ENCODE measurements around the gene ABHD11. TPM values are rescaled to one million over a fixed set of nuclear protein-coding genes. Genes with fewer than 3 reads are reported as not detected.

The ABHD11 gene
- total and polyA plus RNA-seq, 9 of the 15 experiments (the other 6 are each of a cell fraction or from before 2014, with no cell fraction given): 7.7 to 44.2 (median 18.9) TPM

- TF ChIP-seq ZNF740 (CRISPR knock-in tag; IDR thresholded peaks at IDR 0.05) (peak; percentile 59; the same call in 1 of the 2 replicates), ZNF740 (tag; IDR thresholded peaks at IDR 0.05) (no peak), MYC (IDR thresholded peaks at IDR 0.05; ENCODE audit: low read depth, low read length) (peak; percentile 34; the same call in 1 of the 2 replicates), MYC (CRISPR knock-in tag; IDR thresholded peaks at IDR 0.05; ENCODE audit: borderline replicate concordance, low read depth) (no peak), EGR1 (conservative IDR thresholded peaks at IDR 0.05) (0 out of 2 replicates have a peak, but pooled peaks have one; percentile 3), IRF1 (CRISPR knock-in tag; IDR thresholded peaks at IDR 0.05; ENCODE audit: borderline replicate concordance) (no peak), ZFPM2 (CRISPR knock-in tag; IDR thresholded peaks at IDR 0.05) (0 out of 2 replicates have a peak, but pooled peaks have one; percentile 22), RERE (CRISPR knock-in tag; IDR thresholded peaks at IDR 0.05; ENCODE audit: borderline replicate concordance) (peak; percentile 88; the same call in 1 of the 2 replicates), PHF8 (IDR thresholded peaks at IDR 0.05; ENCODE audit: borderline replicate concordance, low read length) (peak; percentile 78; the same call in 1 of the 2 replicates), ETV1 (tag; conservative IDR thresholded peaks at IDR 0.05; ENCODE audit: low read depth) (no peak), HMGN3 (IDR thresholded peaks at IDR 0.05; ENCODE audit: borderline replicate concordance, extremely low read depth, insufficient read length, low read depth, low read length) (peak; percentile 57), CREB1 (IDR thresholded peaks at IDR 0.05) (no peak), CREB1 (CRISPR knock-in tag; IDR thresholded peaks at IDR 0.05) (0 out of 2 replicates have a peak, but pooled peaks have one; percentile 16), MNT (conservative IDR thresholded peaks at IDR 0.05) (peak in 1 of 2 experiments; percentile 37; a peak in 2 of 4 replicates), YY1 (IDR thresholded peaks at IDR 0.05; ENCODE audit: borderline replicate concordance in 1 of 3, control insufficient read depth in 1 of 3, extremely low read depth in 1 of 3, insufficient read depth in 3 of 3, insufficient read length in 1 of 3, insufficient replicate concordance in 2 of 3, low read depth in 1 of 3, low read length in 2 of 3) (peak in 2 of 3 experiments; percentile 25 to 47)
Measured at GRCh38 chr7:73718905-73719805, 19.4 kb downstream of the ABHD11 start, which contains the start of gene STX1A (continued).

Measured in K562 (cell line).